SK-N-SH (cell line): ENCODE data around the gene ORC6. TPM values are rescaled to one million over a fixed set of nuclear protein-coding genes. Genes with fewer than 3 reads are reported as not detected.

Experiments used
- CTCF ChIA-PET: fragments of 300-600, 350-600 bp; formaldehyde crosslinking; extraction: SDS; loops from one replicate; lab custom pipeline; 2021; lab: Yijun Ruan, JAX
- POLR2A ChIA-PET: fragments of 350-600 bp; sonication (Branson Sonifier 250); formaldehyde crosslinking; extraction: SDS; loops from one replicate; lab custom pipeline; 2020; ENCODE audit warnings: antibody characterized with exemption, inconsistent platforms; lab: Yijun Ruan, JAX
- DNase-seq: peaks from one replicate; pipeline ENCODE4 v3.0.0; 2012
- H2AFZ ChIP-seq: fragments of 200-600 bp; sonication (generic); 2 replicates; pipeline ENCODE4 v1.8.1; 2016; ENCODE audit warnings: antibody characterized with exemption, mild to moderate bottlenecking, low read depth
- H3F3A ChIP-seq: fragments of 200-600 bp; sonication (generic); replicated peaks from 2 replicates; pipeline ENCODE3; 2016; ENCODE audit warnings: antibody characterized with exemption, mild to moderate bottlenecking; ENCODE audit not compliant: insufficient read depth
- H3K27ac ChIP-seq, 2 experiments: fragments of 200-500 bp in 1 of 2; fragments of 200-600 bp in 1 of 2; sonication (Bioruptor generic) in 1 of 2; sonication (generic), shearing (Covaris generic) in 1 of 2; 2 replicates each; pipeline versions ENCODE4 v1.5.1 to v1.6.1; 2014 to 2016; ENCODE audit warnings: low read depth in 2 of 2, inconsistent platforms in 1 of 2, low read length in 1 of 2, mild to moderate bottlenecking in 1 of 2, mixed read lengths in 1 of 2
- H3K27me3 ChIP-seq: fragments of 200-600 bp; sonication (generic), shearing (Covaris generic); 2 replicates; pipeline ENCODE4 v1.6.1; 2016; ENCODE audit warnings: mixed run types; ENCODE audit not compliant: insufficient read depth
- H3K36me3 ChIP-seq, 2 experiments: fragments of 200-500 bp in 1 of 2; fragments of 200-600 bp in 1 of 2; sonication (Bioruptor generic) in 1 of 2; sonication (generic) in 1 of 2; replicated peaks in 1 of 2; 2 replicates each; pipeline versions ENCODE3 to v1.5.1; 2014 to 2016; ENCODE audit warnings: low read length in 1 of 2, mild to moderate bottlenecking in 1 of 2; ENCODE audit not compliant: insufficient read depth in 2 of 2, control insufficient read depth in 1 of 2
- H3K4me1 ChIP-seq, 2 experiments: fragments of 200-500 bp in 1 of 2; fragments of 200-600 bp in 1 of 2; sonication (Bioruptor generic) in 1 of 2; sonication (generic), shearing (Covaris generic) in 1 of 2; 2 replicates each; pipeline versions ENCODE4 v1.5.1 to v1.6.1; 2014 to 2016; ENCODE audit warnings: low read depth in 1 of 2, low read length in 1 of 2, mixed run types in 1 of 2; ENCODE audit not compliant: insufficient read depth in 2 of 2, control insufficient read depth in 1 of 2
- H3K4me2 ChIP-seq: fragments of 200-600 bp; sonication (generic), shearing (Covaris generic); 2 replicates; pipeline ENCODE4 v1.6.1; 2017; ENCODE audit warnings: mixed run types
- H3K4me3 ChIP-seq, 2 experiments: fragments of 200-500 bp in 1 of 2; fragments of 200-600 bp in 1 of 2; sonication (Bioruptor generic) in 1 of 2; sonication (generic), shearing (Covaris generic) in 1 of 2; 2 replicates each; pipeline versions ENCODE4 v1.5.1 to v1.8.1; 2014 to 2016; ENCODE audit warnings: low read depth in 2 of 2, inconsistent platforms in 1 of 2, low read length in 1 of 2, mild to moderate bottlenecking in 1 of 2, mixed read lengths in 1 of 2, moderate library complexity in 1 of 2
- H3K79me2 ChIP-seq: fragments of 200-600 bp; sonication (generic); 2 replicates; pipeline ENCODE4 v1.8.1; 2017; ENCODE audit warnings: mild to moderate bottlenecking; ENCODE audit not compliant: insufficient read depth
- H3K9ac ChIP-seq: fragments of 200-600 bp; sonication (generic); 2 replicates; pipeline ENCODE4 v1.6.1; 2017; ENCODE audit warnings: mixed run types
- H3K9me2 ChIP-seq: fragments of 200-600 bp; sonication (generic); 2 replicates; pipeline ENCODE4 v1.6.1; 2017; ENCODE audit warnings: mixed run types
- H3K9me3 ChIP-seq: fragments of 200-600 bp; sonication (generic); 2 replicates; pipeline ENCODE4 v1.6.1; 2017; ENCODE audit warnings: mixed run types, mild to moderate bottlenecking, moderate library complexity
- H4K20me1 ChIP-seq: fragments of 200-600 bp; sonication (generic); 2 replicates; pipeline ENCODE4 v1.6.1; 2017; ENCODE audit warnings: mild to moderate bottlenecking, mixed run types; ENCODE audit not compliant: insufficient read depth
- CHD2 ChIP-seq: fragments of 150-350 bp; IDR thresholded peaks from 2 replicates; pipeline ENCODE4 v1.6.1; 2018; ENCODE audit warnings: low read length; ENCODE audit not compliant: partially characterized antibody
- EZH2phosphoT487 ChIP-seq: fragments of 200-600 bp; sonication (generic); IDR thresholded peaks from 2 replicates; pipeline ENCODE4 v1.6.1; 2017; ENCODE audit warnings: low read depth, mixed run types, mild to moderate bottlenecking, antibody characterized with exemption, moderate library complexity, borderline replicate concordance
- FOXM1 ChIP-seq: IDR thresholded peaks from 2 replicates; pipeline ENCODE4 v1.4.0; 2012; ENCODE audit warnings: low read depth, mild to moderate bottlenecking
- GABPA ChIP-seq: IDR thresholded peaks from 2 replicates; pipeline ENCODE4 v1.4.0; 2012; ENCODE audit warnings: low read depth, mild to moderate bottlenecking
- NFIC ChIP-seq: IDR thresholded peaks from 2 replicates; pipeline ENCODE4 v1.4.0; 2012; ENCODE audit warnings: borderline replicate concordance
- NRF1 ChIP-seq: IDR thresholded peaks from 2 replicates; pipeline ENCODE4 v1.6.1; 2012; ENCODE audit warnings: low read depth, mild to moderate bottlenecking, low read length
- PBX3 ChIP-seq: IDR thresholded peaks from 2 replicates; pipeline ENCODE4; 2012
- RAD21 ChIP-seq: IDR thresholded peaks from 2 replicates; pipeline ENCODE4 v1.6.1; 2012; ENCODE audit warnings: mild to moderate bottlenecking, low read length
- RCOR1 ChIP-seq: fragments of 150-350 bp; IDR thresholded peaks from 2 replicates; pipeline ENCODE4 v1.6.1; 2017; ENCODE audit warnings: antibody characterized with exemption, low read length
- REST ChIP-seq: IDR thresholded peaks from 2 replicates; pipeline ENCODE4 v1.6.1; 2012; ENCODE audit warnings: mild to moderate bottlenecking, low read depth, low read length, moderate library complexity
- RXRA ChIP-seq: IDR thresholded peaks from 2 replicates; pipeline ENCODE4 v1.4.0; 2012; ENCODE audit warnings: low read depth, mild to moderate bottlenecking, borderline replicate concordance
- SIN3A ChIP-seq: IDR thresholded peaks from 2 replicates; pipeline ENCODE4 v1.6.1; 2012; ENCODE audit warnings: low read depth, mild to moderate bottlenecking, low read length, moderate library complexity, borderline replicate concordance
- SMC3 ChIP-seq: IDR thresholded peaks from 2 replicates; pipeline ENCODE4 v1.6.1; 2012; ENCODE audit warnings: low read depth, low read length, improper control_type of control experiment
- TCF12 ChIP-seq: IDR thresholded peaks from 2 replicates; pipeline ENCODE4 v1.4.0; 2012
- USF2 ChIP-seq: fragments of 150-350 bp; IDR thresholded peaks from 2 replicates; pipeline ENCODE4 v1.6.1; 2017; ENCODE audit warnings: antibody characterized with exemption, low read length, low read depth, borderline replicate concordance
- YY1 ChIP-seq: IDR thresholded peaks from 2 replicates; pipeline ENCODE4 v1.4.0; 2012; ENCODE audit warnings: low read depth, mild to moderate bottlenecking
- WGBS: methylation state at CpG from one replicate; pipeline ENCODE4 v1.1.6; 2017; ENCODE audit warnings: low lambda C conversion rate; 5-methylcytosine and 5-hydroxymethylcytosine counted together
- polyA plus RNA-seq, 3 experiments: library from polyadenylated mRNA; depleted of rRNA; stranded (reverse); fragments of >200 nt; gene quantifications; 2 replicates each; pipeline ENCODE4 v1.2.3, GENCODE V29; 2012

Gene ORC6
- polyA plus RNA-seq, 1 of the 3 experiments (the other 2 are of a cell fraction), result 17.4 TPM

- ChIA-PET CTCF (interaction anchor here (1.5 to 2.0 kb wide), 2 partner anchors 9 to 94 kb away, joined by 4 read pairs; no protein-coding TSS in a partner anchor), POLR2A (no interaction called here)
- no peak overlapping the region for H3K4me3 ChIP-seq
- no peak overlapping the region for H3K27ac ChIP-seq
- H4K20me1 ChIP-seq, result peaks cover 4% of the 10 kb centered on the region; the same call in 1 of the 2 replicates
- no peaks in the 10 kb centered on the region for H3K27me3 ChIP-seq
- peaks cover 23 to 32% of the 10 kb centered on the region in 2 experiments for H3K36me3 ChIP-seq
- 62% methylated on average over 4 of the region's 5 CpGs for WGBS
- DNase-seq, result no peak
- no peaks in the 10 kb centered on the region for H3K9me2 ChIP-seq
- TF ChIP-seq REST (no peak), RXRA (no peak), SMC3 (no peak), EZH2phosphoT487 (no peak), YY1 (no peak)
- no peak overlapping the region for H2AFZ ChIP-seq
- peaks cover 5 to 6% of the 10 kb centered on the region in 2 experiments; a peak in 3 of 4 replicates for H3K4me1 ChIP-seq
- H3F3A ChIP-seq, result no peaks in the 10 kb centered on the region
- no peak overlapping the region for H3K9ac ChIP-seq
- H3K4me2 ChIP-seq, result no peak overlapping the region
- H3K79me2 ChIP-seq, result peaks cover 26% of the 10 kb centered on the region
- H3K9me3 ChIP-seq, result no peaks in the 10 kb centered on the region
Measured at GRCh38 chr16:46695937-46696336, 6.5 kb downstream of the ORC6 start.

GRCh38 chr16:46696957-46697356 is 7.5 kb downstream of the ORC6 start:
- ChIA-PET CTCF (interaction anchor here (1.0 to 1.5 kb wide), 2 partner anchors 8 to 112 kb away, joined by 3 to 4 read pairs; no protein-coding TSS in a partner anchor), POLR2A (no interaction called here)

More at GRCh38 chr16:46696957-46697356, 7.5 kb downstream of the ORC6 start:
- no peak overlapping the region for H2AFZ ChIP-seq
- H3K9ac ChIP-seq, result no peak overlapping the region
- H3K4me2 ChIP-seq, result no peak overlapping the region
- H3K4me1 ChIP-seq, result no peaks in the 10 kb centered on the region
- H3K79me2 ChIP-seq, result peaks cover 16% of the 10 kb centered on the region; the same call in 1 of the 2 replicates
- H3K27me3 ChIP-seq, result no peaks in the 10 kb centered on the region
- H4K20me1 ChIP-seq, result no peaks in the 10 kb centered on the region
- TF ChIP-seq NFIC (no peak), PBX3 (no peak), EZH2phosphoT487 (no peak), GABPA (no peak), FOXM1 (no peak), NRF1 (no peak), SMC3 (no peak), USF2 (no peak), RCOR1 (no peak), TCF12 (no peak), SIN3A (no peak), CHD2 (no peak), RAD21 (no peak)
- H3K27ac ChIP-seq, result no peak overlapping the region
- no peaks in the 10 kb centered on the region for H3K9me3 ChIP-seq
- no peak overlapping the region for H3K4me3 ChIP-seq
- H3K9me2 ChIP-seq, result no peaks in the 10 kb centered on the region
- 97% methylated on average over 3 of the region's 3 CpGs for WGBS
- H3F3A ChIP-seq, result no peaks in the 10 kb centered on the region
- DNase-seq, result no peak
- H3K36me3 ChIP-seq, result peaks cover 23 to 32% of the 10 kb centered on the region in 2 experiments
